ENCODE results near the gene STAM.
A peak's percentile ranks its signal among the peaks of the same experiment; 100 is the strongest.
"Not testable (repeated sequence)": the region's sequence is repeated elsewhere in the genome, so short reads cannot be mapped to it uniquely, and the experiment has no call there.

The STAM gene

GRCh38 chr10:17622061-17622460 lies 21.9 kb upstream of the STAM start:
- DNase-seq (ENCODE audit: extremely low spot score): no peak
- CTCF ChIA-PET: no interaction called here

GRCh38 chr10:17624996-17625395 lies 19.0 kb upstream of the STAM start:
- TF ChIP-seq HDGF (IDR thresholded peaks at IDR 0.05; ENCODE audit: borderline replicate concordance) (no peak), SP1 (IDR thresholded peaks at IDR 0.05) (no peak), PKNOX1 (IDR thresholded peaks at IDR 0.05) (no peak), FOXK2 (IDR thresholded peaks at IDR 0.05) (no peak), SUZ12 (IDR thresholded peaks at IDR 0.05) (no peak), TARDBP (IDR thresholded peaks at IDR 0.05) (no peak), CTBP1 (IDR thresholded peaks at IDR 0.05; ENCODE audit: borderline replicate concordance) (no peak), ARNT (IDR thresholded peaks at IDR 0.05) (no peak), FOXM1 (IDR thresholded peaks at IDR 0.05; ENCODE audit: borderline replicate concordance) (no peak), ZNF384 (IDR thresholded peaks at IDR 0.05) (no peak), LEF1 (IDR thresholded peaks at IDR 0.05; ENCODE audit: borderline replicate concordance) (no peak), BHLHE40 (IDR thresholded peaks at IDR 0.05; ENCODE audit: borderline replicate concordance) (no peak), ELF4 (IDR thresholded peaks at IDR 0.05) (no peak)
- no peak for DNase-seq (ENCODE audit: extremely low spot score)
- ChIA-PET POLR2A (interaction anchor here (3.7 kb wide), 1 partner anchor 19 kb away, joined by 18 read pairs; the partner anchor contains the start of gene STAM), CTCF (no interaction called here)

More at GRCh38 chr10:17622061-17622460, 21.9 kb upstream of the STAM start:
- POLR2A ChIA-PET: interaction anchor here (3.7 kb wide), 1 partner anchor 22 kb away, joined by 18 read pairs; the partner anchor contains the start of gene STAM
- no peak for TF ChIP-seq HDGF (IDR thresholded peaks at IDR 0.05; ENCODE audit: borderline replicate concordance)
- no peak for TF ChIP-seq TARDBP (IDR thresholded peaks at IDR 0.05)
- TF ChIP-seq BHLHE40 (IDR thresholded peaks at IDR 0.05; ENCODE audit: borderline replicate concordance): no peak

- ChIA-PET POLR2A (no interaction called here), CTCF (no interaction called here)
- no peak for DNase-seq (ENCODE audit: extremely low spot score)
- TF ChIP-seq ZNF384 (IDR thresholded peaks at IDR 0.05) (no peak), L3MBTL2 (conservative IDR thresholded peaks at IDR 0.05) (no peak), NFRKB (IDR thresholded peaks at IDR 0.05) (no peak), TARDBP (IDR thresholded peaks at IDR 0.05) (no peak)
Measured at GRCh38 chr10:17626656-17627055, 17.3 kb upstream of the STAM start.

GRCh38 chr10:17632590-17632989 lies 11.4 kb upstream of the STAM start:
- POLR2A ChIA-PET: interaction anchor here (0.6 kb wide), 1 partner anchor 13 kb away, joined by 3 read pairs; no protein-coding TSS in a partner anchor
- DNase-seq (ENCODE audit: extremely low spot score); CTCF ChIA-PET: not testable (repeated sequence)

- no peak for DNase-seq (ENCODE audit: extremely low spot score)
- POLR2A ChIA-PET: no interaction called here
- CTCF ChIA-PET: no interaction called here
- TF ChIP-seq NFRKB (IDR thresholded peaks at IDR 0.05) (no peak), ELF4 (IDR thresholded peaks at IDR 0.05) (no peak), BHLHE40 (IDR thresholded peaks at IDR 0.05; ENCODE audit: borderline replicate concordance) (no peak), FOXK2 (IDR thresholded peaks at IDR 0.05) (no peak), CTBP1 (IDR thresholded peaks at IDR 0.05; ENCODE audit: borderline replicate concordance) (no peak), ZNF384 (IDR thresholded peaks at IDR 0.05) (no peak), SP1 (IDR thresholded peaks at IDR 0.05) (no peak), FOXM1 (IDR thresholded peaks at IDR 0.05; ENCODE audit: borderline replicate concordance) (no peak), TARDBP (IDR thresholded peaks at IDR 0.05) (no peak), PKNOX1 (IDR thresholded peaks at IDR 0.05) (no peak), LEF1 (IDR thresholded peaks at IDR 0.05; ENCODE audit: borderline replicate concordance) (no peak), L3MBTL2 (conservative IDR thresholded peaks at IDR 0.05) (no peak), SUZ12 (IDR thresholded peaks at IDR 0.05) (no peak), HDGF (IDR thresholded peaks at IDR 0.05; ENCODE audit: borderline replicate concordance) (no peak), FOXA1 (IDR thresholded peaks at IDR 0.05) (no peak)
Measured at GRCh38 chr10:17633353-17633752, 10.6 kb upstream of the STAM start.

GRCh38 chr10:17637869-17638268 lies 6.1 kb upstream of the STAM start:
- TF ChIP-seq BHLHE40 (IDR thresholded peaks at IDR 0.05; ENCODE audit: borderline replicate concordance): no peak
- no peak for TF ChIP-seq FOXM1 (IDR thresholded peaks at IDR 0.05; ENCODE audit: borderline replicate concordance)
- no peak for TF ChIP-seq NFRKB (IDR thresholded peaks at IDR 0.05)
- ChIA-PET POLR2A (no interaction called here), CTCF (no interaction called here)
- no peak for DNase-seq (ENCODE audit: extremely low spot score)

- ChIA-PET POLR2A (no interaction called here), CTCF (no interaction called here)
- no peak for DNase-seq (ENCODE audit: extremely low spot score)
- TF ChIP-seq NFRKB (IDR thresholded peaks at IDR 0.05): no peak
Measured at GRCh38 chr10:17640331-17640816, 3.6 kb upstream of the STAM start.

GRCh38 chr10:17643339-17643754 lies 604 bp upstream of the STAM start:
- ChIA-PET CTCF (no interaction called here), POLR2A (interaction anchor here (0.7 to 3.0 kb wide), 14 partner anchors 8 to 528 kb away, joined by 3 to 46 read pairs (median 4); partner anchors contain the start of genes HACD1 and ST8SIA6)
- peak; percentile 58 for DNase-seq (ENCODE audit: extremely low spot score)
- TF ChIP-seq FOXM1 (IDR thresholded peaks at IDR 0.05; ENCODE audit: borderline replicate concordance) (no peak), BHLHE40 (IDR thresholded peaks at IDR 0.05; ENCODE audit: borderline replicate concordance) (no peak), FOXA1 (IDR thresholded peaks at IDR 0.05) (no peak), PKNOX1 (IDR thresholded peaks at IDR 0.05) (no peak), ZNF384 (IDR thresholded peaks at IDR 0.05) (no peak), L3MBTL2 (conservative IDR thresholded peaks at IDR 0.05) (no peak), CTBP1 (IDR thresholded peaks at IDR 0.05; ENCODE audit: borderline replicate concordance) (no peak), HDGF (IDR thresholded peaks at IDR 0.05; ENCODE audit: borderline replicate concordance) (no peak), SP1 (IDR thresholded peaks at IDR 0.05) (no peak), ELF4 (IDR thresholded peaks at IDR 0.05) (no peak), SUZ12 (IDR thresholded peaks at IDR 0.05) (no peak), FOXK2 (IDR thresholded peaks at IDR 0.05) (no peak), LEF1 (IDR thresholded peaks at IDR 0.05; ENCODE audit: borderline replicate concordance) (no peak), ARNT (IDR thresholded peaks at IDR 0.05) (no peak), TARDBP (IDR thresholded peaks at IDR 0.05) (no peak), NFRKB (IDR thresholded peaks at IDR 0.05) (no peak)

All from HEK293T (cell line).